ENCODE data around the gene NDUFS2.

NDUFS2 gene

GRCh38 chr1:161195171-161195570 is 7.0 kb upstream of the NDUFS2 start:
- DNase-seq (ENCODE audit: low read depth, low spot score) = no peak

DNA sequence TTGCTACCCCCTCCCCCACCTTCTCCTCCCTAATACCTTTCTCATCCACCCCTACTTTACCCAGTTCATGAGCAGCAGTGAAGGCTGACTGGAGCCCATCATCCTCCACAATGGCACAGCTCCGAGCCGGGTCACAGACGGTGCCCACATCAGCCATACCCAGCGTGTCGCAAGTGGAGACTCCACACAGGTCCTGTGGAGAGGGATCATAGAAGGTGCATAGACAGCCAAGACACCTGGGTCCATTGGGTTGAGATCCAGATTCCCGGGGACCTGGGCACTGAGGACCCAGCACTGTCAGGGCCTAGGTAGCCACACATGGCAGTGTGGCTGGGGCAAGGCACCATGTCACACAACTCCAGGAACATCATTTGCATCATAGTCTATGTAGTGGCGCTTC is 6.1 kb upstream of the NDUFS2 start:
- DNase-seq (ENCODE audit: low read depth, low spot score) = no peak

GRCh38 chr1:161196521-161197451 is 5.4 kb upstream of the NDUFS2 start:
- peak; percentile 61 for DNase-seq (ENCODE audit: low read depth, low spot score)

DNA sequence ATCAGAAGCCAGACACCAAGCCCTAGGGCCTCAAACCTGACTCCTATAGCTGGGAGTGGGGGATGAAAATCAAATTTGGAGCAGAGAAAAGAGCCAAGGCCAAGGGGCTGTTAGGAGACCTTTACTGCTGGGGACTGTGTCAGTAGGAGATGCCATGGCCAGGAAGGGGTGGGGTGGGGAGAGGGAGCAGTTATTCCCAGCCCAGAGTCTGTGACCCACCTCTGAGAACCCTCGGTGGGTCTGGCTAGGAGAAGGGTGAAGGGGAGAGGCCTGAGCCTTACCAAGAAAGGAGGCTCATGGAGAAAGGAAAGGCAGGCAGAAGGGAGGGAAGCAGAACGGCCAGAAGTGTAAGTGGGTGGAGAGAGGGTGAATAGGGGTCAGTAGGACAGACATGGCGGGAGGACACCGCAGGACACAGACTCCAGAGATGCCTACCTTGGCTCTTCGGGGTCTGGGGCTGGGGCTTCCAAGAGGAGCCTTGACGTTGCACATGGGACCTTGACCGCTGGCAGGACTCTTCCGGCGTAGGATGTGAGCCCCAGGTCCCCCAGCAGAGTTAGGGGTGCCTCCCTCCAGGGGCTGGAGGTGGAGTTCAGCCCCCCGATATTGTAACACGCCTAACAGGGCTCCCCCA is 4.5 kb upstream of the NDUFS2 start:
- no peak for DNase-seq (ENCODE audit: low read depth, low spot score)

DNA sequence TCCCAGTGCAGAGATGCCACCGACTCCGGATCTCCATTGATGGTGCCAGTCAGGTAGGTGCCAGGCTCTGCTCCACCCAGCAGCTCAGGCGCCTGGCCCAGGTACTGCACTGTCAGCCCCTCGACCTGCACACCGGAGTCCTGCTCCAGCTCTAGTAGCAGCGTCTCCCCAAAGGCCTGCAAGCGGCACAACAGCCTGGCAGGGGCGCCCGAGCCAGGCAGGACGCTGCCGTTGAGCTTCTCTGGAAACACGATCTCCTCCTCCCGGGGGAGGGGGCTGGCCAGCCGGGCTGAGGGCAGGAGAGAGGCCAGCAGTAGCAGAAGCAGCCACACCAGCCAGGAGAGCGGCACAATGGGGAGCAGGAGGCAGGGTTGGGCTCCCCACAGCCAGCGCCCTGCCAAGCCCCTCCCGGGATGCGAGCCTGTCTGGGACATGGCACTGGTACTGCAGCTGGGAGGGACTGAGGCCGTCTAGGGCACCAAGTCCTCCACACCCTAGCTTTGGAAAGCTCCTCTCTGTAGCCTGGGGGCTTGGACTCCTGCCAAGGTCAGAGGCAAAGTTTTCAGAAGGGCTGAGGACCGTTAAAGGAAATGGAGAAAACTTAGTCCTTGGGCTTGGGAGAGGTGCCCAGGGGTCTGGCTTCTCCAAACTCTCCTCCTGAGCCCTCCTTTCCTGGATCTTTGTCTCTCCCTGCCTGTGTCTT is 3.8 kb upstream of the NDUFS2 start:
- DNase-seq (ENCODE audit: low read depth, low spot score) = no peak

- DNase-seq (ENCODE audit: low read depth, low spot score) = no peak
Observed at GRCh38 chr1:161198897-161199431, 3.2 kb upstream of the NDUFS2 start, which contains the start of gene ADAMTS4. TSS of gene ADAMTS4 (minus strand) at chr1:161199054. CDS start at chr1:161198627, 427 bp downstream.

- no peak for DNase-seq (ENCODE audit: low read depth, low spot score)
Observed at GRCh38 chr1:161199506-161200139, 2.5 kb upstream of the NDUFS2 start.

DNA sequence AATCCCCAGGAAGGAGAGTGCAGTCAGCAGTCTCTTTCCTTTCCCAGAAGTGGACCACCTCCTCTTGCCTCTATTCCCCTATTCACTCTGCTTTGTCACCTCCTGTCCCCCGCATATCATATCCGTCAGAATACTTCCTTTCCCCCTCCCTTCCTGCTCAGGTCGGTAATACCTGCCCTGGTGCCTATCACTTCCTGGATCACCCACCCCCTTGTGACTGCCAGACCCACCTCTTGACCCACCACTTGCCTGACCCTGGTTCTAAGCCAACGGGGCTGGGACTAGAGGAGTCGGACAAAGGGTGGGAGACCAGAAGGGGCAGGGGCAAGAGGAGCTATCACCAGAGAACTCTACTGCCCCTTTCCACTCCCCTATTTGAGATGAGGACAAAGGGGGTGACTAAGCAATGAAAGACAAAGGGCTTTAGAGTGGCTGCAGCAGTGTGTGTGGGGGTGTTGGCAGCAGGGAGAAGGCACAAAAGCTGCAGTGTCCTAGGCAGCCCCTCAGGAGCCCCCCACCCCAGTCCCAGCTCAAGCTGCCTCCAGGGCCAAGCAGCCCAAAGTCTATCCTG is 1.7 kb upstream of the NDUFS2 start:
- DNase-seq (ENCODE audit: low read depth, low spot score) = no peak

DNA sequence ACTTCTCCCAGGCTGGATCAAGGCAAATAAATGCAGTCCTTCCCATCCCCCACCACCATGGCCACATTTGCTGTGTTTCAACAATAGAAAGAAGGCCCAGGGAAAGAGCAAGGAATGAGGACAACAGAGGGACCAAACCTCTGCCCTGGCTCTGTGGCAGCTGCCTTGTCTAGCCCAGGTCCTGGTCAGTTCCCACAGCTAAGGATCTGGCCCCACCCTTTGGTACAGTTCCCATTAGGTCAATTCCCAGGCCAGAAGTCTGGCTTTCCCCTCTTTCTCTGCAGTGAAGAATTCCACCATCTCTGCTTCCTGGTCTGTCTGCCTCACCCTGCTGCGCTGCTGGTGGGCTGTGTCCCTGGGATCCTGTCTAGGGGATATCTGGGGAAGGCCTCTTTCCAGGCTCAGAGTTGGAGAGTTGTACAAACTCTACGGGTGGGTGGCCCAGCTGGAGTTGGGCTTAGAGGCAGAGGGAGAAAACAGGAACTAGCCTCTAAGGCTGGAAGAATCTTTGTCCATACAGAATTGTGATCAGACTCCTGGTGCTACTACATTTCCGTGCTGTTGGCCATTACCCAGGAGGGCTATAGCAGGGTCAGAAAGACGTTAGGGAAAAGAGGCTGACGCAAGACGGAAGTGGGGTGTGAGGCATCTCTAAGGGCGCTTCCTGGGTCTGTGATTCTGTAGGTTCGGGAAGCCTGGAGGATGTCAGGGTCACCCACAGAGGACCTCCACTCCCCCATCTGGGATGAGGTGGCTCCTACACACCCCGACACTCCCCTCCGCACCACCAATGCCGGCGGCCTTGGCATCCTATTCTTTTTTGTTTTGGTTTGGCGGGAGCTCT is 953 bp upstream of the NDUFS2 start:
- no peak for DNase-seq (ENCODE audit: low read depth, low spot score)

DNA sequence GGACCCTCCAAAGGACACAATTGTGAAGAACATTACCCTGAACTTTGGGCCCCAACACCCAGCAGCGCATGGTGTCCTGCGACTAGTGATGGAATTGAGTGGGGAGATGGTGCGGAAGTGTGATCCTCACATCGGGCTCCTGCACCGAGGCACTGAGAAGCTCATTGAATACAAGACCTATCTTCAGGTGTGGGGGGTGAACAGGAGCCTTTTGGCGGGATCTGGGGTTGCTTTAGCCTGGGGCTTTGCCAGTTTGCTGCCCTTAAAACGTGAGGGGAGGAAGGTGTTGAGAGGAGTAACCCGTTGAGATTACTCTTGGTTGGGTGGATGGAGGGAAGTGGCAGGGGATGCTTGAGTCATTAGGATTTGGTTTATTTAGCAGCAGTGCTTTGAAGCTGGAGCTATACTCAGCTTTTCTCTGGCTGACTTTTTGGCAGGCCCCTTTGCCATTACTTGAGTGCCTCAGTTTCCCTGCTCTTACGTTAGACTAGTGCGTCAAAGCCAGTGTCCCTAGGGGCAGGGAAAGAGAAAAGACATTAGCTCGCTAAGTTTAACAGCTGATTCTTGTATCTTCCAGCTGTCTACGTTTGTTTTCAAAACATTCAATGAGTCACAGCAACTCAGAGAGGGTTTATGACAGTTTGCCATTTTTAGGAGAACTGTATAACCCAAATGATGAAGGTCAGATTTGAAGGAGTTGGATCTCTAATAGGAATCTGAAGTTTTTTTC is 4.4 kb downstream of the NDUFS2 start:
- DNase-seq (ENCODE audit: low read depth, low spot score) = no peak

GRCh38 chr1:161207173-161207572 is 5.0 kb downstream of the NDUFS2 start:
- no peak for DNase-seq (ENCODE audit: low read depth, low spot score)

- DNase-seq (ENCODE audit: low read depth, low spot score) = no peak
Observed at GRCh38 chr1:161209790-161210409, 7.7 kb downstream of the NDUFS2 start.

GRCh38 chr1:161214369-161214768 is 12.2 kb downstream of the NDUFS2 start:
- no peak for DNase-seq (ENCODE audit: low read depth, low spot score)

DNA sequence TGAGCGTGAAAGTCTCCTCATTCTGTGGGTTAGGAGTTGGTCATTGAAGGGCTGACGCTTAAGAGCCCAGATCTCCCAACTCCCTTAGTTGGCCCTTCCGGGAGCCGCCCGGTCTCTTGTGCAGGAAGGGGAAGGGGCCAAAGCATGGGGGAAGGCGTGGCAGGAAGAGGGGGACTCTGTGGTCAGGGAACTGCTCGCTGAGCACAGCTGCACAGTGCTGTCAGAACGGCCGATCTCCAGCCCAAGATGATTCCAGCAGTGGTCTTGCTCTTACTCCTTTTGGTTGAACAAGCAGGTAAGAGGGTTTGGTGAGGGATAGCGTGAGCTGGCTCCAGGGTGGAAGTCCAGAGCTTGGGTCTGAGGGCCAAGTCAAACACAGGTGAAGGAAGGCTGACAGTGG is 12.9 kb downstream of the NDUFS2 start, which contains the start of gene FCER1G:
Gene FCER1G (plus strand): TSS at position 220 of the 400 bp plus-strand sequence. CDS start 27 bp downstream, at position 247.
- DNase-seq (ENCODE audit: low read depth, low spot score) = no peak

GRCh38 chr1:161216945-161217712 is 15.0 kb downstream of the NDUFS2 start:
- DNase-seq (ENCODE audit: low read depth, low spot score) = no peak

- no peak for DNase-seq (ENCODE audit: low read depth, low spot score)
Observed at GRCh38 chr1:161217831-161218230, 15.7 kb downstream of the NDUFS2 start.

GRCh38 chr1:161218301-161219077 is 16.3 kb downstream of the NDUFS2 start:
- no peak for DNase-seq (ENCODE audit: low read depth, low spot score)
